Activated CD4-positive, alpha-beta T cell treated with anti-CD3 and anti-CD28 coated beads, Interleukin-2, amount 50 U/mL, for 16 hours (primary cell): Measurements from ENCODE around the gene TMEM107.

ENCODE experiments used
- DNase-seq: peaks from one replicate; pipeline ENCODE4 v3.0.0-alpha.2; 2020

TMEM107 gene

GRCh38 chr17:8161289-8162232 lies 14.6 kb downstream of the TMEM107 start:
- DNase-seq: no peak

DNA sequence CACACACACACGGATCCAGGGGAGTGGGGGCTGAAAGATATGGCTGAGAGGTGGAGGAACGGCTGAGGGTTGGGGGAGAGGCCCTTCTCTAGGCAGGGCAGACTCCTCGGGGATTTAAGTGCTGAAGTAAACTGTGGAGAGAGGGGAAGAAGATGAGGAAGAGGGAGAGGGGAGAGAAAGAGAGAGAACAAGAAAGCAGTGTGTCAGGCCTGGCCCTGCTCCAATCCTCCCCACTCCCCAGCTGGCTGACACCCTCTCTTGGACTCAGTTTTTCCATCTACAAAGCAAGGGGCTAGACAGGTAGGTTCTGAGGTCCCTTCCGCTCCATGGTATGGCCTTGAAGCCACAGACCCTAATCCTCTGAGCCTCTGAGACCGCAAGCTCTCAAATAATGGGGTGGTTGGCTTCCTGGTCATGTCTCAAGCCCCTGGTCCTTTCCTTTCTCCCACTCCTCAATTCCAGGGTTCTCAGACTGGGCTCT lies 15.4 kb downstream of the TMEM107 start:
- no peak for DNase-seq

DNA sequence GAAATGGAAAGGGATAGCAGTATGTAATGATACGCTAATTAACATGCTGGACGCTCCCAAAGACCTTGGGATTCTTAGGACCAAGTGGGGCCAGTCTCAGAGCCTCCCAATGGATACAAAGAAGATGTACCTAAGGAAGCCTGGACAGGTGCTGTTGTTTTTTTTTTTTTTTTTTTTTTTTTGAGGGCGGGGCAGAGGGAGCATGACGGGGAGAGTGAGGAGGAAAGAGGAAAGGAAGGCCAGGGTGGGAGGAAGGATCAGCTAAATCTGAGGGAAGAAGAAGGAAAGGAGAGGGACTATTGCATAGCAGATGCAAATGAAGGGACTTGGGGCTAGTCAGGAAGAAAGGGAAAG lies 16.0 kb downstream of the TMEM107 start:
- no peak for DNase-seq

DNA sequence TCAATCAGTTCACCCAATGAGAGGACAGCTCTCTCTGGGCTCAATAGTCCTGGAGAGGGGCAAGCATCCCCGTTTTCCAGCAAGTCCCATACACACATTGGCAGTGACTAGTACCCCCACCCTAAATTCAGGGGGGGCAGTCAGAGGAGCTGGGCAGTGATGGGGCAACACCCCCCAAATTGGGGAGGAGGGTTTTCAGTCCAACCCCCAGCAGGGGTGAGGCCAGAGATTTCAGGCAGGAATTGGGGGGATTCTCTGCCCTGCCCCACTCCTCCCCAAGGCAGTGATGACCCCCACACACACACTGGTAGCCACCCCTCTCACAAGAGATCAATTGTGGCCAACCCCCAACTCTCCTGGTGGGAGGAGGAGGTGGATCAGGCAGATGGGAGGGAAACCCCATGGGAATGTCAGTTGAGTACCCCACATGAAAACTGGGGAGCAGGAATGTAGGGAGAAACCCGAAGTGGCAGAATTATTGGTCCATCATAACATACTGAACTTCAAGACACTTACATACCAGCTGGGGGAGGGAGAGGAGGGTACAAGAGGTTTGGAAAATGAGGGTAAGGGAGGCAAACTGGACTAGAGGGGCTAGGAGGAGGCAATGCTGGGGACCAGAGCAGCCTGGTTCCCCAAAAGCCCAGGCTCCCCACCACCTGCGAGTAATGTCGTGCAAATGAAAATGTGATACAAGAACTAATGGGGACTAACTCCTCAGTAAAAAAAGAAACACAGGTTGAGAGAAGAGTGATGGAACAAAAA lies 16.5 kb downstream of the TMEM107 start:
- DNase-seq: no peak

- no peak for DNase-seq
These were observed 17.2 kb downstream of the TMEM107 start for GRCh38 chr17:8159032-8159400.

GRCh38 chr17:8158267-8159031 lies 17.7 kb downstream of the TMEM107 start:
- DNase-seq: peak; percentile 91

- DNase-seq: peak; percentile 100
These were observed 19.8 kb downstream of the TMEM107 start for GRCh38 chr17:8156246-8156992.

- no peak for DNase-seq
These were observed 20.3 kb downstream of the TMEM107 start for GRCh38 chr17:8155996-8156245.

DNA sequence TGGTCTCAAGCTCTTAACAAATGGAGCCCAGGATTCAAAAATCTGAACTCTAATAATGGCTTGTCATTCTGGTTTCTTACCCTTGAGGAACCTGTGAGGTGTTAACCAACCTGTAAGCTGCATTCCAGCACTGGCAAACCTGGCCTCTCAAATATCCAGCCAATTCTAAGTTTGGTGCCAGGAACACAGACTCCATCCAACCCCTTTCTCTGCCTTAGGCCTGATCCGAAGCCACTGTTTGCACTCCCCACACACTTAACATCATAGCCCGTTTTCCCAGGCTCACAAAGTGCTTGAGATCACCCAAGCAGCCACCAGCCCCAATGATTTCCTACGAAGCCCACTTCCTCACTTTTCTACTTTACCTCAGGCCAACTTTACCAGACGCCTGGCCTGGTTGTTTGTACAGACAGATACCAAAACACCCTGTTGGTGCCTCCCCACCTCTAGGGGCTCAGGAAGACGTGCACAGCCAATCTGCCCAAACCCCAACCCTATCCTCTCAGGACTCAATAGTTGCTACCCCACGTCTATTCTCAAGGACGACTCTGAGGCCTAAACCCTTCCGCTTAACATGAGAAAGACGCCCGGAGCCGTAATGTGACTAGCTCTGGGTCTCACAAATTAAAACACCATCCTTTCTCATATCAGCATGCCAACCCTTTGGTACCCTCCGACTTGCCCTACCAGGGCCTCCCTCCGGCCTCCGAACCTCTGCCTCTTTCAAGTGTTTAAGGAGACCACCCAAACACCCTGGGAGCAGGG lies 20.8 kb downstream of the TMEM107 start:
- DNase-seq: no peak

DNA sequence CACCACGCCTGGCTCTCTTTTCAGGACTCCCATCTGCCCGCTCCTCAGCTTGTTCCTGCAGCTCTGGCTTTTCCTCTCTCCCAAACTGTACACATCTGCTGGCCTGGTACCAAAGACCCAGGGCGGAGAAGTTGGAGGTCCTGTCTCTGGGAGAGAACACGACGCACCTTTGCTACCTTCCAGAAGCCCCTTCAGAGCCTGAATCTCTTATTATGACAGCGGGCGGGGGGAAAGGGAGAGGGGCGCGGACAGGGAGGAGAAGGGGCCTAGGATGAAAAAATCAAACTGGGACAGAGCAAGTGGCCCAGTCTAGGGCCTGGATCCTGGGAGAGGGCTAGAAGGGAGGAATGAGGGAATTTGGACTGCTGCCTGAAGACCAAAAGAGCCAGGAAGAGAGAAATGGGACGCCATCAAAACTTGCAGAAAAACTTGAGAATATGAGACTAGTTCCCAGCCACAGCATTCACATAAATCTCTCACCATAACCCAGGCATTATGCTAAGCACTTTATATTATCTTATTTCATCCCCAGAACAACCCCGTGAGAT lies 21.5 kb downstream of the TMEM107 start:
- DNase-seq: no peak

DNA sequence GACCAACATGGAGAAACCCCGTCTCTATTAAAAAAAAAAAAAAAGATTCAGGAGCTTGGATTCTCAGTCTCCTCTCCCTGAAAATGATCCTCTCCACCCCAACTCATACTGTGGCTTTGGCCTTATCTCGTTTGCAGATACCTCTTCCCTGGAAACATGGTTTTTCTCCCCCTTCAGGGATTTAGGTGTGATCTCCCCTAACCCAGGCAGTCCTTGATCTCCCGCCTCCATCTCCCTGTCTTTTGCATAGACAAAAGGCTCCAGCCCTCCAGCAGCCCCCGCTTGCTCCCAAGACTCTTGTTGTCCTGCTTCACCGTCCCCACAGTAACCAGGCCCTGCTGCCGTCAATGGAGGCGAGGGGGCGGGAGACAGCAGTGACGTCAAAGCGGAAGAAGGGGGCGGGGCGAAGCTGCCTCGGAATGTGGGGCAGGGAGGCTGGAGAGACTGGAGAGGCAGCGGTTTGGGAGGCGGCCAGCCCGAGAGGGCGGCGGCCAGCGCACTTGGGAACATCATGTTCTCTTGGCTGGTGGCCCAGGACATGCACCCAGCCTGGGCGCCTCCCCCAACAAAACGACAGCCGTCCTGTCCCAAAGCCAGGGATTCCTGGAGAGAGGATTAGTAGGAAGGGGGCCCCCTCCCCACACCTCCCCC lies 22.1 kb downstream of the TMEM107 start:
- peak; percentile 89 for DNase-seq

DNA sequence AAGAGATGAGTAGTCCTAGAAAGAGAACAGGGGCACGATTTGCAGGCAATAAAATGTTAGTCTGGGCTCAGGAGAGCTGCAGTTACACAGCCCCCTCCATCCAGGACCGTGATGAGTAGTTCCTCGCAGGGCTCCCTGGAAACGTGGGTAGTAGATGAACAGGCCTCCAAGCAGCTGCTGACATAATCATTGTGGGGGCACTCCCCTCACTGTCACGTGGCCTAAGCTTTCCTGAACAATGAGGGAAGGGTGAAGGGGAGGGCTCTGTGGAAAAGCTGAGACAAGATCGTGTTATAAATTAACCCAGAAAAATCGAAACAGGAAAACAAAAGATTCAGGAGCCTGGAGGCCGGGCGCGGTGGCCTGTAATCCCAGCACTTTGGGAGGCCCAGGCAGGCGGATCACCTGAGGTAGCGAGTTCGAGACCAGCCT lies 22.6 kb downstream of the TMEM107 start:
- peak; percentile 45 for DNase-seq

DNA sequence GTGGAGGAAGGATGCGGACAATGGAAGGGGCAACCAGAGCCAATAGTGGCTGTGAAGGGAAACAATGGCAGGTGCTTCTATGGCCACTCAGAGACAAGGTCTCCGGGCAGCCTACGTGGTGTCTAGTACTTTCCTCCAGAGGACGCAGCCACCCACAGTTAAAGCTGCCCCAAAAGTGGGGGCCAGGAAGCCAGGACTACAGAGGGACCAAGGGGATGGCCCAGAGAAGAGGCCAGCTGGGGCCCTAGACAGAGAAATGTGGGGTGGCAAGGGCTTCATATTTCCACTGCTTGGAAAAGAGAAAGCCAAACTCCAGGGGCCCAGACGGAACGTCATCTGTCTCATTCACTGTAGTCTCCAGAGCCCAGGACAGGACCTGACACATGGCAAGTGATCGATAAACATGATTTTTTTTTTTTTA lies 23.1 kb downstream of the TMEM107 start:
- no peak for DNase-seq

DNA sequence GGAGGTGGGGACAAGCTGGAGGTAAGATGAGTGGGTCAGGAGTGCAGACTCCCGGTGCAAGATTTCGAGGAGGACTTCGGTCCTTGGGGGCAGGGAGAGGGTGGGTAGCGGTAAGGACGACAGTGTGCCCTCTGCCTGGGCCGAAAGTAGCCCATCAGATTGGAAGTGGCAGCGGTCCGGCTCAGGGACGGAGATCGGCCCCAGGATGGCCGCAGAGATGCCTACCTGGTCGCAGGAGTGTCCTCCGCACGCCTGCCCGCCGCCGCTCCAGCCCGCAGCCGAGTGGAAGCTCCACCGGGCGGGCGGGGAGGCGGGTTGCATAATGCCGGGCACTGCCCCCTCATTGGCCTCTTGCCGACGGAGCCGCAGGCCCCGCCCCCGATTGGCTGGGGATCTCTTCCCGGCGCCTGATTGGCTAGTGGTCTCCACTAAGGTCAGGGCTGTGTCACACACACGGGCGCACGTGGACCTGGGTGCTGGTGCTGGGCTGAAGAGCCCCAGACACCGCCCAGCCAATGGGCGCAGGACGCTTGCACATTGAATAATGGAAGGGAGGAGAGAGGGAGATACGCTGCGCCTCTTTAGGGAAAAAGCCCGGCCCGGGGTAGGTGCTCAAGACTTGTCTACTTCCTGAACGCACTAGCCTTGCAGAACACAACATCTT lies 23.9 kb downstream of the TMEM107 start, which contains the start of gene PER1:
TSS of gene PER1 (minus strand) at position 293 of the 664 bp plus-strand sequence. CDS start 1,698 bp downstream, outside the sequence.
- DNase-seq: peak; percentile 96

DNA sequence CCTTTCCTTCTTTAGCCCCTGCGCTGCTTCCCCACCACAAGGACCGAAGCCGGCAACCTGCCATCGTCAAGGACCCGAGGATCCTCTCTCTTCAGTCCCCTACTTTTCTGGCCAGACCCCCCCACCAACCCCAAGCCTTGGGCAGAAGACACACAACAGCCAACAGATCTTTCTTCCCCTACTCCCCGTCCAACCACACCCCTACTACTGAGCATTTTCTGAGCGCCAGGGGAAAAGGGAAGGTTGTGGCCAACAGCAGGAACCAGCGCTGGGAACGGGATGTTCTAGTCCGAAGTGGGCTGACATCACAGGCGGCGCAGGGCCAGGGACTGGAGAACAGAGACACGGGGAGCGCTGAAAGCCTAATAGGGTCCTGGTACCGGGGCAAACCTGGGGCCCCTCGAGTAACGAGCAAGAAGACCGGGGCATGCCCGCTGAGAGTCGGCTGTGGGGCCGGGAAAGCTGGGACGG lies 24.5 kb downstream of the TMEM107 start:
- no peak for DNase-seq

GRCh38 chr17:8151120-8151640 lies 25.0 kb downstream of the TMEM107 start:
- peak; percentile 89 for DNase-seq

DNA sequence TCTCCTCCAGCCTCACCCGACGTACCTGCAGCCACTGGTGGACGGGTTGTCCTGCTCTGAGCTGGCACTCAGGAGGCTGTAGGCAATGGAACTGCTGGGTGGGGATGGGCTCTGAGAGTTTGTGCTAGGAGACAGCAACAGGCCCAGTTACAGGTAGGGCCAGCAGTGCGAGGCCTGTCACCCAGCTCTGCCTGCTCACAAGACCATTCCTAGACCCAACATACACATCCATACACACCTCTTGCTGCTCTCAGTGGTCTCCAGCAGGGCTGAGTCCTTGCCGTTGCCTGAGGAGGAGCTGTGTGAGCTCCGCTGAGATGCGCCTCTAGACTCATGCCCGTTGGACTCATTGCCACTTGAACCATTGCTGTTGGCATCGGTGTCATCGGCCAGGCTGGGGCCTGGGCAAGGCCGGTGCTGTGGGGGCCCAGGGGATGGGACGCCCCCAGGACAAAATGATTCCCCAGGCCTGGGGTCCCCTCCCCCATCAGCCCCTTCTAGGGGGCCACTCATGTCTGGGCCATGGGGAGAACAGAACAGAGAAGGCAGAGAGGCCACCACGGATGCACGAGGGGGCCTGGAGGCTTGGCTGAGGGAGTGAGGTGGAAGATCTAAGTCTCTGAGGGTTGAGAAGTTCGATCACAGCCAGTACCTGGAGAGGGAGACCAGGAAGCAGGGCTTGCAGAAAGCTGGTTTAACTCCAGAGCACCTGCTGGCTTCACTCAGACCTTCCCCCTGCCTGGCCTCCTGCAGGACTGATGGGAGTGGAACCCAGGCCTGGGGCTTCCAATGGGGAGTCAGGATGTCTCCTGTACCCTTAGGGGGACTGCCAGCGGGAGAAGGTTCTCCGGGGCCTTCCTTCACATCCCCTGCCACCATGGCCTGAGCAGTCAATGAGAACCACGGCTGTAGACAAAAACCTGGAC lies 25.7 kb downstream of the TMEM107 start:
- no peak for DNase-seq

DNA sequence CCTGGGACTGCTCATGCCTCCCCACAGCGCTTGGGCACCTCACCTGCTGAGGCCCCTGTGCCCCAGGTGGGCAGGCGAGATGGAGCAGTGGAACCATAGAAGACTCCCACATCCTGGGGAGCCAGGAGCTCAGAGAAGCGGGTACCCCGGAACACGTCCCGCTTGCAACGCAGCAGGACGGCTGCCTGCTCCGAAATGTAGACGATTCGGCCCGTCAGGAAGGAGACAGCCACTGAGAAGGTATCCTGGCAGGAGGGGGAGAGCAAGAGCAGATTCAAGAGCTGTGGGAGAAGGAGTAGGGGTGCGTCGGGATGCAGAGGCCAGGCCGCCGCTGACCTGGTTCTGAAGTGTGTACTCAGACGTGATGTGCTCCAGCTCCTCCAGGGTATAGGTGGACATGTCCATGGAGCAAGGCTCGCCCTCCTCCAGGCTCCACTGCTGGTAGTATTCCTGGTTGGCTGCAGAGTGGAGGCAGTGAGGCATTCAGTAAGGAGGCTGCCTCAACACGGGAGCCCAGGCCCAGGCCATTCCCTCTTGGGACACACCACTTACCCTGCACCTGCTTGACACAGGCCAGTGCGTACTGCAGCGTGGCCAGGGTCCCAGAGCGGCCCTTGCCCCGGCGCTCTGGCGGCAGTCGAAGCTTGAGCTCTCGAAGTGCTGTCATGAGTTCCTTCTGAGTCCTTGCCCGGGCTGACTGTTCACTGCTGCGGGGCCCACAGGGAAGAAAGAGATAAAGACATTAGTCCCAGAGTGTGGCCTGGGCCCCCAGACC lies 26.6 kb downstream of the TMEM107 start:
- DNase-seq: no peak
